GM21390 (cell line): ENCODE measurements around the gene PDGFRB.
A peak's percentile ranks its signal among the peaks of the same experiment; 100 is the strongest.

Experiments
- ATAC-seq: cut with Tn5 transposase; IDR thresholded peaks from one replicate; pipeline ENCODE4 v1.9.1; 2021; ENCODE audit not compliant: unreplicated experiment

Gene PDGFRB

GRCh38 chr5:150133581-150134197, 22.0 kb downstream of the PDGFRB start:
- no peak for ATAC-seq

DNA sequence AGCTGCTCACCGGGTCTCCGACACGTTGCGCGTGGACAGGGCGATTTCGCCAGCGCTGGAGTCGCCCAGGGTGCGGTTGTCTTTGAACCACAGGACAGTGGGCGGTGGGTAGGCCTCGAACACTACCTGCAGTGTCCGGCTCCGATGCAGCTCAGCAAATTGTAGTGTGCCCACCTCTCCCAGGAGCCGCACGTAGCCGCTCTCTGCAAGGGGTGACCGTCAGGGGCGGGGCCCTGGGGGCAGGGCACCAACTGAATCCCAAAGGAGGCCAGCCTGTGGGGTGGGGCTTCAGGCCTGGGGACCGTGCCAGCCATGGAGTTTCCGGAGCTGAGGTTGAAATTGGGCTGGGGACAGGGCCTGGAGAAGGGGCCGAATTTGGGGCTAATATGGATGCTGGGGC, 22.9 kb downstream of the PDGFRB start:
- ATAC-seq, result no peak

- ATAC-seq, result no peak
Observed at GRCh38 chr5:150131978-150132694, 23.5 kb downstream of the PDGFRB start.

GRCh38 chr5:150131461-150131860, 24.2 kb downstream of the PDGFRB start:
- ATAC-seq, result no peak

DNA sequence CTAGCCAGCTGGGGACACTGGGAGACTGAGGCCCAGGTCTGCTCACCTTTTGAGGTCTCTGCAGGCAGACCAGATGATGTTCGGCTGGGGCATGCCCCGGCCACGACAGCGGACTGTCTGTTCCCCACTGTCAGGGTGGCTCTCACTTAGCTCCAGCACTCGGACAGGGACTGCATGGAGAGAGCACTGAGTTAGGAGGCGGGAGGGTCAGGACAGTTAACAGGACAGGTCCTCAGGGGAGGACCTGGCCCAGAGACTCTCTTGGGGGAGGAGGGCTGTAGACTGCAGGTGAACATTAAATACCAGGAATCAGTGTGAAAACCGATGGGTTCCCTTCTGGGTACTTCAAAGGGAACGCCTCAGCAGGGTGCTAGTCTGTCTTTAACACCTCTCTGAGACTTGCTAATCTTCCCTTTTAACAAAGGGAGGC, 25.1 kb downstream of the PDGFRB start:
- no peak for ATAC-seq

GRCh38 chr5:150129813-150130492, 25.7 kb downstream of the PDGFRB start:
- ATAC-seq, result no peak

GRCh38 chr5:150129454-150129812, 26.2 kb downstream of the PDGFRB start:
- no peak for ATAC-seq

DNA sequence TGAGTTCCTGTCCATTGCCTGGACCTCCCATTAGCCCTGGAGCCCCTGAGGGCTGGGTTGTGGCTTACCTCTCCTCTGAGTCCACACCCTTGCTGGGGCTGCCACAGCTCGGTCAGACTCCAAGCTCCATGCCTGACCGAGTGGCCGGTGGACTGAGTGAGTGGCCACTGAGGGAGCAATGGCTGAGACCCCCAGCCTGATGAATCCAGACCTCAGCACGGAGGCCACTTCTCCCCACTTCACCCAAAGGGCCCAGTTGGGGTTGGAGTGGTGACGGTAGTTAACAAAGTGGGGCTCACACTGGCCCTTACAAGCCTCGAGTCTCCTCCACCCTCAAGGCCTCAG, 28.8 kb downstream of the PDGFRB start:
- no peak for ATAC-seq

DNA sequence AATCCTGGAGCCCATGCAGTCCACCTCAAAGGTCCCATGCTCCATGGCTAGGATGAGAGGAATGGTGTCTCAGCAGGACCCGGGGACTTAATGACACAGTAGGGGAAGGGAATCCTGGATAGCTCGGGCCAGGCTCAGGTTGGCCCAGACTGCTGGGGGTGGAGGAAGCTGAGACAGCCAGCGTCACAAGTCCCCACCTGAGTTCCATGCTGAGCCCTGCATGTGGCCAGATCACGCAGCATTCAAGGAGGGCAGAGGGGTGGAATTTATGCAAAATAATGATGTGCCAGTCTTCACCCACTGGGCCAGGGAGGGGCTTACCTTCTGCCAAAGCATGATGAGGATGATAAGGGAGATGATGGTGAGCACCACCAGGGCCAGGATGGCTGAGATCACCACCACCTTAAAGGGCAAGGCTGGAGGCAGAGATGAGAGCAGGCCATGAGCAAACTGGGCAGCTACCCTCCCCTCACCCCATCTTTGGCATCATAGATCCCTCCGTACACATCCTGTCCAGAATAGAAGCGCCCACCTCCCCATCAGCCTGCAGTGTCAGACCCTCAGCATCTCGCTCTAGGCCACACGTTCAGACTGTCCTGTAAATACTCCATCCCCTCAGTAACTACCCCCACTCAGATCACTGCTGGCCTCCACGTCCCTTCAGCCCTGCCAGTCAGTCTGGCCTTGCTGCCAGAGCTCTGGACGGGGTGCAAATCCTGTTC, 29.3 kb downstream of the PDGFRB start:
- ATAC-seq, result no peak

DNA sequence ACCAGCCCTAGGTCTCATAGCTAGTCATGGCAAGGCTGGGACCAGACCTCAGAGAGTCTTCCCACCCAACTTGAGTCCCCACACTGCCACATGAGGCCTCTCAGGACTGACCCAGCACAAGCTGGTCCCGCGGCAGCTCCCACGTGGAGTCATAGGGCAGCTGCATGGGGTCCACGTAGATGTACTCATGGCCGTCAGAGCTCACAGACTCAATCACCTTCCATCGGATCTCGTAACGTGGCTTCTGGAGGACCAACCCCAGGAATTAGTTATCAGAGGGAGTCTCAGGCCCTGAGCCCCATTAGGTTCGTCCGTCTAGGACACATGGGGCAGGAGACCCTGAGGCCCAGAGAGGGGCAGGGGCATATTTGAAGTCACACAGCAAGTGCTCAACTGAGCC, 30.3 kb downstream of the PDGFRB start:
- no peak for ATAC-seq

DNA sequence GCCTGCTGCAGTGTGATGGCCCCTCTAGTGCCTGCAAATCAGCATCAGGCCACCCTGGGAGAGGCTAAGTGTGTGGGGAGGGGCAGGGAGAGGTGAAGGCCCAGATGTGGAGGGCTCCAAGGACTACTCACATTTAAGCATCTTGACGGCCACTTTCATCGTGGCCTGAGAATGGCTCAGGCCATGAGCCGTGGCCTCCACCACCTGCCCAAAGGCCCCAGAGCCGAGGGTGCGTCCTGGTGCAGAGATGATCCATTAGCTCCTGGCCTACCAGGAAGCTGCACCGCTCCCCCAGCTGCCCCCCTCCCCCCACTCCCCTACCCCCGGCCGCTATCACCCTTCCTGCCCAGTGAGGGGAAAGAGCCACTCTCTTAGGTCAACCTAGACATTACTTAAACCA, 31.0 kb downstream of the PDGFRB start:
- ATAC-seq, result no peak

GRCh38 chr5:150124111-150124557, 31.5 kb downstream of the PDGFRB start:
- ATAC-seq, result no peak

DNA sequence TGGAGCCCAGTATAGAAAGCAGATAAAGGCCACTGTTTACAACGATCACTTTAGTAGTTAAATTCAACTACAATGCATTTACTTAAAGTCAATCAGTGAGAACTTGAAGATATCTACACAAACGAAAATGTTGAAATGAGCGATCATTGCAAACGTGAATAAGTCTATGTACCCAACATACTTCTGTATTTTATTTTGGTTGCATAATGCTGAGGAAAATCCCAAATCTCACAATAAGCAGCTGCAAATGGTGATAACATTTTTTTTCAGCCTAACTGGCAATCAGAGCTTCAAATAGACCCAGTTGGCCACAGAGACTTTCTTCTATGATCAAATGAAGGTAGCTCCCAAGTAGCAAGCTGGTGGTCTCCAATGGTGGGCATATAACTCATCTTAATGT, 32.1 kb downstream of the PDGFRB start:
- no peak for ATAC-seq

DNA sequence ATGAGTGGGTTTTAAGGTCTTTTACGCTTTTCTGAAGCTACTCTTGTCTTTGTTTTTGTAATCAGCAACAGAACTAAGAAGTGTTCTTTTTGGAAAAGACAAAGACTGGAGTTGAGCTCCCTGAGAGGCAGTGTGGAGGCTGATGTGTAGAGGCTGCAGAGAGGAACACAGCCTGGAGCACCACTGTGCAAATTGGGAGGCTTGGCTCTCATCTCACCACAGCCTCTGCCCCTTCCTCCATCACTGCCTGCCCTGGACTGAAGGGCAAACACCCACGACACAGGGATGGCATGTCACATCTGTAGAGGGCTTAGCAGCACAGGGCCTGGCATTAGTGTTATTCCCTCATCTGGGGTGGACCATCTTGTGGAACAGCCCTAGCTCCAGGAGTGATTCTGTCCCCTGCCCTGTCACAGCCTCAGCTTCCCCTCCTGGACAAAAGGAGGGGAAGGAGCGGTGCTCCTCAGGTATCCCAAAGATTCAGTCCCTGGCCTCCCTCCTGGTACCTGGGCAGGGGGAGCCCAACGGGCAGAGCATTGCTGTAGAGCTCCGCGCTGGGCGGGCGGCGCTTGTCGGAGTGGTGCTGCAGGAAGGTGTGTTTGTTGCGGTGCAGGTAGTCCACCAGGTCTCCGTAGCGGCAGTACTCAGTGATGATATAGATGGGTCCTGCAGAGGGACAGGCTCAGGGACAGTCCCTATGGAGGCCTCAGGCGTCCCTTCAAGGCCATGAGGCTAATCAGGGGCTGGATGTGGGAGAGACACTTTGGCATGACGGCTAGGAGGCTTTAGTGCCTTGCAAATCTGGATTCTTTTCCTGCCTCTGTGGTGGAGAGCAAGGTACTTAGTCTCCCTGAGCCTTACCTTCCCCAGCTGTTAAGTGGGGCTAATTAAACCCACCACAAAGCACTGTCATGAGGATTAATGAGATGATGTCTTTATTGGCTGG, 32.8 kb downstream of the PDGFRB start:
- no peak for ATAC-seq

GRCh38 chr5:150122158-150122510, 33.5 kb downstream of the PDGFRB start:
- ATAC-seq, result peak; percentile 75

DNA sequence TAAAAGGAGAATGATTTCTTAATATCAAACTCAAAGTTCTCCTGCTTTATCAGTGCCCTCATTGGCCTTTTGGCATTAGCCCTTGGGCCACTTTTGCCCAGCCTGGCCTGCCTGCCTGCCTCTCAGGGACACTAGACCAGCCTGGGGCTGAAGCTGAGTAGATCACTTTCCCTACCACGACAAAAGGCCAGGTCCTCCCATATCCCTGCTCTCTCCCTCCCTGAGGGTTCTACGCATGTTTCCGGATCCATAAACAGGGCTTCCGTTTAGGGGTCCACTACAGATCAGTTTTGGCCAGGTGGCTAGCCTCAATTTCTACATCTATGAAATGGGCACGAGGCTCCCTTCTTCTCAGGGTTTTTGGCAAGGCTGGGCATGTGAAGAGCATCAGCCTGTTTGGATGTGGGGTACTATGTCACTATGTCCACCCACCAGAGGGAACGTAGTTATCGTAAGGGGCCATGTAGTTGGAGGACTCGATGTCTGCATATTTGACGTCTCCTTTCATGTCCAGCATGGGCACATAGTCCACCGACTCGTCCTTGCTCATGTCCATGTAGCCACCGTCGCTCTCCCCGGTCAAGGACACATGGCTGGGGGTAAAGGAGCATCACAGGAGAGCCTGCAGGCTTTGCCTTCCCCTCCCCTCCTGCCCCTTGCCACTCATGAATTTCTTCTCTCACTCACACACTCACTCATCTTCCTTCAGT, 34.0 kb downstream of the PDGFRB start:
- no peak for ATAC-seq

GRCh38 chr5:150120617-150121447, 34.8 kb downstream of the PDGFRB start:
- ATAC-seq, result no peak

- ATAC-seq, result no peak
Observed at GRCh38 chr5:150120062-150120441, 35.6 kb downstream of the PDGFRB start.

GRCh38 chr5:150119421-150120061, 36.1 kb downstream of the PDGFRB start:
- no peak for ATAC-seq
